PFSK-1 (cell line): Measurements from ENCODE around the gene PRAME.

Experiments used
- POLR2AphosphoS5 ChIP-seq: IDR thresholded peaks from 2 replicates; pipeline ENCODE4 v1.6.1; 2012; ENCODE audit warnings: low read depth, mild to moderate bottlenecking, control low read depth, low read length, moderate library complexity
- SIN3A ChIP-seq: IDR thresholded peaks from 2 replicates; pipeline ENCODE4 v1.6.1; 2012; ENCODE audit warnings: mild to moderate bottlenecking, low read length, moderate library complexity, borderline replicate concordance; ENCODE audit not compliant: insufficient read depth
- TAF1 ChIP-seq: IDR thresholded peaks from 2 replicates; pipeline ENCODE4 v1.6.1; 2012; ENCODE audit warnings: low read length, control low read depth, borderline replicate concordance; ENCODE audit not compliant: insufficient read depth

- TF ChIP-seq SIN3A, result no peak
- TF ChIP-seq TAF1, result no peak
- no peak for TF ChIP-seq POLR2AphosphoS5
Observed at GRCh38 chr22:22507743-22508273, 51.3 kb downstream of the PRAME start.
